Duodenal mucosa (tissue), 2 donors: ENCODE results near the gene BAG2.

Experiments used
- H3K27ac ChIP-seq: one replicate; pipeline ENCODE4 v1.7.0; 2013; ENCODE audit warnings: low read depth, low read length
- H3K27me3 ChIP-seq, 2 donors: one replicate each; pipeline ENCODE4 v1.7.0; 2013; ENCODE audit warnings: low read length in 2 of 2, control low read depth in 1 of 2; ENCODE audit not compliant: insufficient read depth in 2 of 2, control insufficient read depth in 1 of 2
- H3K36me3 ChIP-seq, 2 donors: one replicate each; pipeline ENCODE4 v1.7.0; 2013; ENCODE audit warnings: low read length in 2 of 2, control low read depth in 1 of 2; ENCODE audit not compliant: insufficient read depth in 2 of 2, control insufficient read depth in 1 of 2
- H3K4me1 ChIP-seq, 2 donors: one replicate each; pipeline ENCODE4 v1.7.0; 2013; ENCODE audit warnings: low read length in 2 of 2, control low read depth in 1 of 2; ENCODE audit not compliant: insufficient read depth in 2 of 2, control insufficient read depth in 1 of 2
- H3K4me3 ChIP-seq, 2 donors: one replicate each; pipeline ENCODE4 v1.7.0; 2013; ENCODE audit warnings: low read length in 2 of 2, low read depth in 1 of 2
- H3K9ac ChIP-seq, 2 donors: one replicate each; pipeline ENCODE4 v1.7.0; 2013; ENCODE audit warnings: low read length in 2 of 2, low read depth in 1 of 2
- H3K9me3 ChIP-seq, 2 donors: one replicate each; pipeline ENCODE4 v1.7.0; 2013; ENCODE audit warnings: low read length in 2 of 2, control low read depth in 1 of 2; ENCODE audit not compliant: control insufficient read depth in 1 of 2

Gene BAG2

GRCh38 chr6:57173886-57174510 lies 1.9 kb downstream of the BAG2 start:
- Histone ChIP-seq H3K4me3 (peak overlapping the region; percentile 67 to 80), H3K9me3 (no peaks in the 10 kb centered on the region), H3K36me3 (peaks cover 0 to 3% of the 10 kb centered on the region in 2 donors), H3K27ac (no peak overlapping the region), H3K9ac (peak overlapping the region in 1 of 2 donors; percentile 55), H3K4me1 (peaks cover 0 to 11% of the 10 kb centered on the region in 2 donors), H3K27me3 (peaks cover 0 to 6% of the 10 kb centered on the region in 2 donors)

GRCh38 chr6:57174511-57174907 lies 2.4 kb downstream of the BAG2 start:
- Histone ChIP-seq H3K4me3 (no peak overlapping the region), H3K27me3 (peaks cover 0 to 6% of the 10 kb centered on the region in 2 donors), H3K9ac (no peak overlapping the region), H3K27ac (no peak overlapping the region), H3K4me1 (peaks cover 0 to 11% of the 10 kb centered on the region in 2 donors), H3K9me3 (no peaks in the 10 kb centered on the region), H3K36me3 (peaks cover 0 to 3% of the 10 kb centered on the region in 2 donors)

GRCh38 chr6:57177545-57178265 lies 5.6 kb downstream of the BAG2 start:
- peaks cover 0 to 10% of the 10 kb centered on the region in 2 donors for H3K4me1 ChIP-seq
- H3K9ac ChIP-seq: peak overlapping the region in 1 of 2 donors; percentile 19
- H3K9me3 ChIP-seq: no peaks in the 10 kb centered on the region
- peaks cover 0 to 6% of the 10 kb centered on the region in 2 donors for H3K27me3 ChIP-seq
- no peak overlapping the region for H3K4me3 ChIP-seq
- no peaks in the 10 kb centered on the region for H3K36me3 ChIP-seq
- no peak overlapping the region for H3K27ac ChIP-seq

GRCh38 chr6:57180596-57180995 lies 8.5 kb downstream of the BAG2 start:
- H3K9ac ChIP-seq: no peak overlapping the region
- H3K36me3 ChIP-seq: peaks cover 4 to 6% of the 10 kb centered on the region in 2 donors
- no peaks in the 10 kb centered on the region for H3K9me3 ChIP-seq
- no peaks in the 10 kb centered on the region for H3K4me1 ChIP-seq
- H3K4me3 ChIP-seq: no peak overlapping the region
- no peaks in the 10 kb centered on the region for H3K27me3 ChIP-seq
- H3K27ac ChIP-seq: no peak overlapping the region

DNA sequence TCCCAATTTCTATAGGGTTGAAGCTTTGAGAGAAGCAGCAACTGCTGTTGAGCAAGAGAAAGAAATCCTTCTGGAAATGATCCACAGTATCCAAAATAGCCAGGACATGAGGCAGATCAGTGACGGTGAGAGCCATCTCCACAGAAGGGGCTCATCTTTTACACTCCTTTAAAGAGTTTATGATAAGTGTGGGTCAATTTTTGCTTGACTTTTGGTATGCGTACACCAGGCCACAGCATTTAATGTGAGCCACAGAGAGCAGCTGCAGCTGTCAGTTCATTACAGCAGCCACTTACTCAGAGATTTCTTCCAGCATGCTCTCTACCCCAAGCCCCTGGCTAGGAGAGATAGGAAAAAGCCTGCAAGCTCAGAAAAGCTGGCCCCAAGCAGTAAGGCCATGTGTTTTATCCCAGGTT lies 9.9 kb downstream of the BAG2 start:
- H3K9me3 ChIP-seq: no peaks in the 10 kb centered on the region
- H3K27ac ChIP-seq: no peak overlapping the region
- no peaks in the 10 kb centered on the region for H3K4me1 ChIP-seq
- H3K9ac ChIP-seq: no peak overlapping the region
- no peaks in the 10 kb centered on the region for H3K27me3 ChIP-seq
- H3K36me3 ChIP-seq: peaks cover 4 to 6% of the 10 kb centered on the region in 2 donors
- no peak overlapping the region for H3K4me3 ChIP-seq

DNA sequence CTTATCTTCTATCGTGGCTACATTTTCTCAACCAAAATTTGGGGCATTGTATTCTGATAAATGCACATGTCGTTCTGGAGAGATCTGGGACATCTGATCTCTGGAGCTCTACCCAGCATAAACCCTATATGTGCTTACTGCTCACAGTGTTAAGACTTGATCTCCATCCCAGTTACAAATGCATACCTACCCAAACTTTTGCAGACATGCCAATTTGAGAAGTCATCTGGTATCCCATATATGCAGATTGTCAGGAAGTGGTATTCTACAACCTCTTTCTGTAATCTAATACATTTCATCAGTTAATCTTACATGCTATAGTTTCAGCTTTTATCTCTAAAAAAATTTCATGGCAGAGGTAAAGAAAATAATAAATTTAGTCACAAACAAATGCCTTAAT lies 11.2 kb downstream of the BAG2 start:
- Histone ChIP-seq H3K36me3 (peaks cover 4 to 6% of the 10 kb centered on the region in 2 donors), H3K27ac (no peak overlapping the region), H3K4me1 (no peaks in the 10 kb centered on the region), H3K27me3 (no peaks in the 10 kb centered on the region), H3K9ac (no peak overlapping the region), H3K9me3 (no peaks in the 10 kb centered on the region), H3K4me3 (no peak overlapping the region)

DNA sequence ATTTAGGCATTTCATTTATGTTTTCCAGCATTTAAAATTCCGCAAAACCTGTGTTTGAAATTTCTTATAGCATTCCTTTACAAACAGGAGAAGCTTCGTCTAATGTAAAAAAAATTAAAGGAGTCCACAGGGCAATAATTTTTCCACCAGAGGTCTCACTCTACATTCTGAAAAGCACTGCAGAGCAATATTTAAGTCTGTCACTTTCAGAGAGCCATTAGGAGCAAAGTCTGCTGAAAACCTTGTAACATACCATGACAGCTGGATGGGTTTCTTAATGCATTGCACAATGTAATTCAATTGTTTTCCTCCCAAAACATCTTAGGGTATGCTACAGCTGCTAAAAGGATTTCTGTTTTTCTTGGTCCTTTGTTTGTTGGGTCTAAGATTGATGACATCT lies 18.0 kb downstream of the BAG2 start:
- Histone ChIP-seq H3K36me3 (no peaks in the 10 kb centered on the region), H3K9ac (no peak overlapping the region), H3K27me3 (no peaks in the 10 kb centered on the region), H3K9me3 (no peaks in the 10 kb centered on the region), H3K27ac (no peak overlapping the region), H3K4me3 (no peak overlapping the region), H3K4me1 (no peaks in the 10 kb centered on the region)

DNA sequence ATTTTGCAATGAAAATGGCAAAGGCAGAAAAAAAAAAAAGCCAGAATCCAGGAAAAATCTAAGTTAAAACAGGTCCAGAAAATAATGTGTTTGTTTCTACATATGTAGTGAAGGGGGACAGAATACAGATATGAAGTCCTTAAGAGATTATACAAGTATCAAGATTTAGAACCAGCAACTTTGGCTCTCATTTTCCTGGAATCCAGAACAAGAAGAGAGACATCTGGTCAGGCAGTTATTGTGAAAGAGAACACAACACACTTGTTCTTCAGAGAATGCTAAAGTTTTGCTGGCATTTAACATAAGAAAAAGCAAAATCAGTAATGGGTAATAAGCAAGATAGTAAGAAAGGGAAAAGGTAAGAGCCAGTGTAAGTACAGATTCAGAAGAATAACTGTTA lies 21.1 kb downstream of the BAG2 start:
- Histone ChIP-seq H3K9me3 (no peaks in the 10 kb centered on the region), H3K9ac (no peak overlapping the region), H3K27me3 (no peaks in the 10 kb centered on the region), H3K4me3 (no peak overlapping the region), H3K27ac (no peak overlapping the region), H3K36me3 (no peaks in the 10 kb centered on the region), H3K4me1 (no peaks in the 10 kb centered on the region)

- Histone ChIP-seq H3K27ac (no peak overlapping the region), H3K4me3 (no peak overlapping the region), H3K9me3 (no peaks in the 10 kb centered on the region), H3K4me1 (no peaks in the 10 kb centered on the region), H3K36me3 (no peaks in the 10 kb centered on the region), H3K9ac (no peak overlapping the region), H3K27me3 (no peaks in the 10 kb centered on the region)
These were observed 23.3 kb downstream of the BAG2 start for GRCh38 chr6:57195457-57195856.

- H3K27me3 ChIP-seq: no peaks in the 10 kb centered on the region
- H3K9me3 ChIP-seq: no peaks in the 10 kb centered on the region
- H3K9ac ChIP-seq: no peak overlapping the region
- no peaks in the 10 kb centered on the region for H3K36me3 ChIP-seq
- H3K4me3 ChIP-seq: no peak overlapping the region
- H3K27ac ChIP-seq: no peak overlapping the region
- H3K4me1 ChIP-seq: no peaks in the 10 kb centered on the region
These were observed 27.0 kb downstream of the BAG2 start for GRCh38 chr6:57198926-57199636.
